Esophagus muscularis mucosa (tissue), 4 donors: Measurements from ENCODE around the gene C4orf50.

Source experiments
- CTCF ChIP-seq, 3 experiments: fragments of 200-600 bp in 2 of 3; fragments of 450-650 bp in 1 of 3; sonication (generic) in 2 of 3; IDR thresholded peaks; one replicate each; pipeline ENCODE4 v1.5.1; 2017 to 2019; ENCODE audit warnings: antibody characterized with exemption in 3 of 3, mild to moderate bottlenecking in 2 of 3, moderate library complexity in 1 of 3
- EP300 ChIP-seq: sonication (generic); formaldehyde crosslinking; IDR thresholded peaks from one replicate; pipeline ENCODE4 v1.6.1; 2017; ENCODE audit warnings: antibody characterized with exemption
- POLR2A ChIP-seq: fragments of 450-650 bp; IDR thresholded peaks from one replicate; pipeline ENCODE4 v1.6.1; 2017; ENCODE audit warnings: antibody characterized with exemption, moderate library complexity, mild to moderate bottlenecking, low read depth
- POLR2AphosphoS5 ChIP-seq, 2 donors: sonication (generic); formaldehyde crosslinking; IDR thresholded peaks; one replicate each; pipeline ENCODE4 v1.6.1; 2017; ENCODE audit warnings: antibody characterized with exemption in 2 of 2

GRCh38 chr4:6002926-6003325 is 15.3 kb downstream of the C4orf50 start:
- TF ChIP-seq POLR2A (no peak), CTCF (IDR thresholded peaks at IDR 0.05) (no peak), EP300 (no peak), POLR2AphosphoS5 (IDR thresholded peaks at IDR 0.05) (no peak)
